ENCODE results near the gene NAGS. TPM values are rescaled to one million over a fixed set of nuclear protein-coding genes. Genes with fewer than 3 reads are reported as not detected.

NAGS gene
- total RNA-seq: 2.4 and 2.5 TPM in 2 replicates

GRCh38 chr17:44004077-44004760 is at the start of gene NAGS:
TSS of gene NAGS (plus strand) at chr17:44004622. CDS start at chr17:44004664, 42 bp downstream.

GRCh38 chr17:44014437-44015172 is 10.2 kb downstream of the NAGS start, which contains the start of gene TMEM101:
TSS of gene TMEM101 (minus strand) at chr17:44014963. CDS start at chr17:44014952, 11 bp downstream.

Small RNA genes within 50 kb of the gene (small RNA-seq; reads per million reads assigned to genes)
- 0.23 reads per million for gene RF00012

Other genes starting within 250 kb of the NAGS start
- gene SOST, start 245.8 kb upstream of the NAGS start, total RNA-seq: not detected in 2 replicates
- 38.5 and 58.7 TPM in 2 replicates for gene DUSP3, start 225.6 kb upstream of the NAGS start, total RNA-seq
- gene CFAP97D1, start 224.2 kb upstream of the NAGS start, total RNA-seq: not detected in 2 replicates
- gene MPP3, start 171.5 kb upstream of the NAGS start, total RNA-seq: 10.6 and 11.4 TPM in 2 replicates
- not detected in 2 replicates for gene CD300LG, start 157.4 kb upstream of the NAGS start, total RNA-seq
- 0.43 and 0.79 TPM in 2 replicates for gene MPP2, start 97.1 kb upstream of the NAGS start, total RNA-seq
- gene PPY, start 62.1 kb upstream of the NAGS start, total RNA-seq: not detected in 2 replicates
- not detected in 2 replicates for gene PYY, start 50.7 kb upstream of the NAGS start, total RNA-seq
- gene TMEM101, start 10.3 kb downstream of the NAGS start, total RNA-seq: 60.3 and 125 TPM in 2 replicates
- 20.8 and 50.0 TPM in 2 replicates for gene LSM12, start 62.0 kb downstream of the NAGS start, total RNA-seq
- 11.8 and 24.2 TPM in 2 replicates for gene G6PC3, start 66.1 kb downstream of the NAGS start, total RNA-seq
- gene HDAC5, start 119.0 kb downstream of the NAGS start, total RNA-seq: 27.3 and 35.7 TPM in 2 replicates
- 1.5 and 1.6 TPM in 2 replicates for gene HROB, start 137.3 kb downstream of the NAGS start, total RNA-seq
- gene ASB16, start 166.1 kb downstream of the NAGS start, total RNA-seq: 0.11 TPM in 1 of 2 replicates, not detected in the other
- gene TMUB2, start 182.3 kb downstream of the NAGS start, total RNA-seq: 34.3 and 44.4 TPM in 2 replicates
- gene ATXN7L3, start 195.3 kb downstream of the NAGS start, total RNA-seq: 56.1 and 60.1 TPM in 2 replicates
- gene UBTF, start 215.1 kb downstream of the NAGS start, total RNA-seq: 43.8 and 90.3 TPM in 2 replicates

Data from placental epithelial cell (primary cell).